Measurements from ENCODE around the gene HAT1. TPM values are rescaled to one million over a fixed set of nuclear protein-coding genes. Genes with fewer than 3 reads are reported as not detected.

Gene HAT1
- total RNA-seq (2022; extraction: Qiagen RNA extraction; ENCODE audit: low read depth) = 41.1 to 90.4 TPM (median 74.5 TPM) in 5 replicates

GRCh38 chr2:171922230-171923022 lies at the start of gene HAT1:
TSS of gene HAT1 (plus strand) at chr2:171922461. CDS start at chr2:171922501, 40 bp downstream.

GRCh38 chr2:171893824-171894611 lies 28.2 kb upstream of the HAT1 start, which contains the start of gene SLC25A12:
TSS of gene SLC25A12 (minus strand) at chr2:171894244. CDS start at chr2:171894214, 30 bp downstream.

GRCh38 chr2:171999604-172000469 lies 77.6 kb downstream of the HAT1 start, which contains the start of gene METAP1D:
TSS of gene METAP1D (plus strand) at chr2:171999953. CDS start at chr2:171999970, 17 bp downstream.

Other genes starting within 250 kb of the HAT1 start
- 52.2 to 77.4 TPM (median 71.9 TPM) in 5 replicates for gene DYNC1I2, start 235.0 kb upstream of the HAT1 start, total RNA-seq (2022; extraction: Qiagen RNA extraction; ENCODE audit: low read depth)
- gene SLC25A12, start 28.2 kb upstream of the HAT1 start, total RNA-seq (2022; extraction: Qiagen RNA extraction; ENCODE audit: low read depth) = 13.3 to 14.3 TPM (median 13.9 TPM) in 5 replicates
- 2.3 to 3.0 TPM (median 2.6 TPM) in 5 replicates for gene METAP1D, start 77.5 kb downstream of the HAT1 start, total RNA-seq (2022; extraction: Qiagen RNA extraction; ENCODE audit: low read depth)
- gene DLX1, start 163.0 kb downstream of the HAT1 start, total RNA-seq (2022; extraction: Qiagen RNA extraction; ENCODE audit: low read depth) = 3.5 to 4.3 TPM (median 3.9 TPM) in 5 replicates
- gene DLX2, start 180.4 kb downstream of the HAT1 start, total RNA-seq (2022; extraction: Qiagen RNA extraction; ENCODE audit: low read depth) = 0.23 to 0.75 TPM (median 0.59 TPM) in 5 replicates